Measurements from ENCODE around the gene TPST1. TPM values are rescaled to one million over a fixed set of nuclear protein-coding genes. Genes with fewer than 3 reads are reported as not detected.

Gene TPST1
- total RNA-seq, 2 experiments from 2014 or later = 1.9 to 2.6 TPM

- Mint-ChIP-seq H3K4me1 (ENCODE audit: low read depth) (no peaks in the 10 kb centered on the region), H3K27ac (no peak overlapping the region), H3K9me3 (no peaks in the 10 kb centered on the region), H3K4me3 (no peak overlapping the region), H3K27me3 (no peaks in the 10 kb centered on the region), H3K36me3 (ENCODE audit: low read depth) (peaks cover 15% of the 10 kb centered on the region)
- H3K9me3 ChIP-seq (ENCODE audit: control insufficient read depth in 1 of 2, insufficient read depth in 1 of 2, low read length in 2 of 2) = peaks cover 7 to 18% of the 10 kb centered on the region in 2 experiments
- H3K27ac ChIP-seq (ENCODE audit: low read depth in 1 of 2, low read length in 2 of 2) = no peak overlapping the region
- H3K36me3 ChIP-seq (ENCODE audit: insufficient read depth, low read length) = peaks cover 3% of the 10 kb centered on the region
- no peak for ATAC-seq (ENCODE audit: poor library complexity)
- intact Hi-C loops (cut with DNase I, micrococcal nuclease) = no loop called here
- ChIA-PET POLR2A (no interaction called here), CTCF (no interaction called here)
- no peak for TF ChIP-seq CTCF (IDR thresholded peaks at IDR 0.05)
- no peaks in the 10 kb centered on the region for H3K27me3 ChIP-seq (ENCODE audit: control insufficient read depth in 1 of 2, insufficient read depth in 2 of 2, low read length in 2 of 2)
- no peaks in the 10 kb centered on the region for H3K4me1 ChIP-seq (ENCODE audit: insufficient read depth, low read length)
- DNase-seq = no peak
- no peak overlapping the region for H3K4me3 ChIP-seq (ENCODE audit: low read length)
Measured at GRCh38 chr7:66162622-66163021, 42.5 kb upstream of the TPST1 start.

GRCh38 chr7:66163186-66163610, 41.9 kb upstream of the TPST1 start:
- Histone ChIP-seq H3K4me1 (ENCODE audit: insufficient read depth, low read length) (no peaks in the 10 kb centered on the region), H3K9me3 (ENCODE audit: control insufficient read depth in 1 of 2, insufficient read depth in 1 of 2, low read length in 2 of 2) (peaks cover 2 to 18% of the 10 kb centered on the region in 2 experiments), H3K36me3 (ENCODE audit: insufficient read depth, low read length) (no peaks in the 10 kb centered on the region), H3K27me3 (ENCODE audit: control insufficient read depth in 1 of 2, insufficient read depth in 2 of 2, low read length in 2 of 2) (no peaks in the 10 kb centered on the region), H3K27ac (ENCODE audit: low read depth in 1 of 2, low read length in 2 of 2) (no peak overlapping the region), H3K4me3 (ENCODE audit: low read length) (no peak overlapping the region)
- Mint-ChIP-seq H3K27me3 (no peaks in the 10 kb centered on the region), H3K9me3 (no peaks in the 10 kb centered on the region), H3K4me1 (ENCODE audit: low read depth) (no peaks in the 10 kb centered on the region), H3K36me3 (ENCODE audit: low read depth) (peaks cover 11% of the 10 kb centered on the region), H3K27ac (no peak overlapping the region), H3K4me3 (no peak overlapping the region)
- ChIA-PET CTCF (interaction anchor here (0.6 kb wide), 1 partner anchor 34 kb away, joined by 3 read pairs; no protein-coding TSS in a partner anchor), POLR2A (no interaction called here)
- intact Hi-C loops (cut with DNase I, micrococcal nuclease) = no loop called here
- ATAC-seq (ENCODE audit: poor library complexity) (no peak), DNase-seq (no peak)
- TF ChIP-seq CTCF (IDR thresholded peaks at IDR 0.05) = no peak

GRCh38 chr7:66164356-66164755, 40.8 kb upstream of the TPST1 start:
- DNase-seq = no peak
- H3K27ac Mint-ChIP-seq = no peak overlapping the region
- H3K36me3 ChIP-seq (ENCODE audit: insufficient read depth, low read length) = no peaks in the 10 kb centered on the region
- H3K4me1 Mint-ChIP-seq (ENCODE audit: low read depth) = no peaks in the 10 kb centered on the region
- H3K4me3 ChIP-seq (ENCODE audit: low read length) = no peak overlapping the region
- intact Hi-C loops (cut with DNase I, micrococcal nuclease) = no loop called here
- no peaks in the 10 kb centered on the region for H3K27me3 ChIP-seq (ENCODE audit: control insufficient read depth in 1 of 2, insufficient read depth in 2 of 2, low read length in 2 of 2)
- no peaks in the 10 kb centered on the region for H3K27me3 Mint-ChIP-seq
- H3K9me3 ChIP-seq (ENCODE audit: control insufficient read depth in 1 of 2, insufficient read depth in 1 of 2, low read length in 2 of 2) = peaks cover 0 to 10% of the 10 kb centered on the region in 2 experiments
- POLR2A ChIA-PET = no interaction called here
- no peaks in the 10 kb centered on the region for H3K4me1 ChIP-seq (ENCODE audit: insufficient read depth, low read length)
- CTCF ChIA-PET = no interaction called here
- no peak overlapping the region for H3K4me3 Mint-ChIP-seq
- H3K36me3 Mint-ChIP-seq (ENCODE audit: low read depth) = peaks cover 5% of the 10 kb centered on the region
- TF ChIP-seq CTCF (IDR thresholded peaks at IDR 0.05) = no peak
- no peak for ATAC-seq (ENCODE audit: poor library complexity)
- H3K27ac ChIP-seq (ENCODE audit: low read depth in 1 of 2, low read length in 2 of 2) = no peak overlapping the region
- no peaks in the 10 kb centered on the region for H3K9me3 Mint-ChIP-seq

Measured in CD4-positive, alpha-beta T cell (primary cell).